Thyroid gland (tissue), 4 donors: ENCODE measurements around the gene CXCL16. TPM values are rescaled to one million over a fixed set of nuclear protein-coding genes. Genes with fewer than 3 reads are reported as not detected.

Source experiments
- DNase-seq, 2 donors: peaks; one replicate each; pipeline ENCODE4 v3.0.0-alpha.2; 2019
- H3K27ac ChIP-seq, 3 donors: fragments of 200-600 bp; sonication (generic); 1 replicate in 2 of 3; 2 replicates in 1 of 3; pipeline ENCODE4 v1.5.1; 2016 to 2019; ENCODE audit warnings: mild to moderate bottlenecking in 1 of 3, moderate library complexity in 1 of 3
- H3K27me3 ChIP-seq: fragments of 200-600 bp; sonication (generic); one replicate; pipeline ENCODE4 v1.5.1; 2019
- H3K36me3 ChIP-seq, 2 donors: fragments of 200-600 bp; sonication (generic); one replicate each; pipeline ENCODE4 v1.5.1; 2016 to 2019
- H3K4me1 ChIP-seq, 2 donors: fragments of 200-600 bp; sonication (generic); one replicate each; pipeline ENCODE4 v1.5.1; 2017 to 2019
- H3K4me3 ChIP-seq, 3 donors: fragments of 200-600 bp; sonication (generic); replicated peaks in 1 of 3; 1 replicate in 2 of 3; 2 replicates in 1 of 3; pipeline ENCODE4 v1.5.1; 2016; ENCODE audit warnings: mild to moderate bottlenecking in 1 of 3
- H3K9me3 ChIP-seq: fragments of 200-600 bp; sonication (generic); one replicate; pipeline ENCODE4 v1.5.1; 2017
- POLR2A ChIP-seq, 2 donors: fragments of 450-650 bp; IDR thresholded peaks; one replicate each; pipeline ENCODE4 v1.6.1; 2017; ENCODE audit warnings: antibody characterized with exemption in 2 of 2, mild to moderate bottlenecking in 2 of 2, moderate library complexity in 1 of 2
- WGBS, 2 donors: methylation state at CpG; one replicate each; pipeline ENCODE4 v1.1.5; 2017; 5-methylcytosine and 5-hydroxymethylcytosine counted together
- intact Hi-C: fragments of 100-400 bp; cut with DNase I; formaldehyde crosslinking; loops from one replicate; pipeline ENCODE4 v1.15.1; 2023
- total RNA-seq, 4 donors: library from RNA; depleted of rRNA; stranded (reverse); fragments of >200 nt; gene quantifications; one replicate each; pipeline ENCODE4 v1.2.3, GENCODE V29; 2016
- TF ChIP-seq, protein P1 (sequence below), 6 experiments: fragments of 200-600 bp in 3 of 6; fragments of 450-650 bp in 3 of 6; sonication (generic) in 3 of 6; IDR thresholded peaks; one replicate each; pipeline ENCODE4 v1.5.1; 2016 to 2019; ENCODE audit warnings: antibody characterized with exemption in 6 of 6, mild to moderate bottlenecking in 2 of 6, inconsistent platforms in 1 of 6, moderate library complexity in 1 of 6

CXCL16 gene, protein sequence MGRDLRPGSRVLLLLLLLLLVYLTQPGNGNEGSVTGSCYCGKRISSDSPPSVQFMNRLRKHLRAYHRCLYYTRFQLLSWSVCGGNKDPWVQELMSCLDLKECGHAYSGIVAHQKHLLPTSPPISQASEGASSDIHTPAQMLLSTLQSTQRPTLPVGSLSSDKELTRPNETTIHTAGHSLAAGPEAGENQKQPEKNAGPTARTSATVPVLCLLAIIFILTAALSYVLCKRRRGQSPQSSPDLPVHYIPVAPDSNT
- 10 to 100 TPM in 3 of 4 donors, 1 to 10 TPM in 1; 6.6 to 13.7 (median 12.8) TPM for total RNA-seq

DNA sequence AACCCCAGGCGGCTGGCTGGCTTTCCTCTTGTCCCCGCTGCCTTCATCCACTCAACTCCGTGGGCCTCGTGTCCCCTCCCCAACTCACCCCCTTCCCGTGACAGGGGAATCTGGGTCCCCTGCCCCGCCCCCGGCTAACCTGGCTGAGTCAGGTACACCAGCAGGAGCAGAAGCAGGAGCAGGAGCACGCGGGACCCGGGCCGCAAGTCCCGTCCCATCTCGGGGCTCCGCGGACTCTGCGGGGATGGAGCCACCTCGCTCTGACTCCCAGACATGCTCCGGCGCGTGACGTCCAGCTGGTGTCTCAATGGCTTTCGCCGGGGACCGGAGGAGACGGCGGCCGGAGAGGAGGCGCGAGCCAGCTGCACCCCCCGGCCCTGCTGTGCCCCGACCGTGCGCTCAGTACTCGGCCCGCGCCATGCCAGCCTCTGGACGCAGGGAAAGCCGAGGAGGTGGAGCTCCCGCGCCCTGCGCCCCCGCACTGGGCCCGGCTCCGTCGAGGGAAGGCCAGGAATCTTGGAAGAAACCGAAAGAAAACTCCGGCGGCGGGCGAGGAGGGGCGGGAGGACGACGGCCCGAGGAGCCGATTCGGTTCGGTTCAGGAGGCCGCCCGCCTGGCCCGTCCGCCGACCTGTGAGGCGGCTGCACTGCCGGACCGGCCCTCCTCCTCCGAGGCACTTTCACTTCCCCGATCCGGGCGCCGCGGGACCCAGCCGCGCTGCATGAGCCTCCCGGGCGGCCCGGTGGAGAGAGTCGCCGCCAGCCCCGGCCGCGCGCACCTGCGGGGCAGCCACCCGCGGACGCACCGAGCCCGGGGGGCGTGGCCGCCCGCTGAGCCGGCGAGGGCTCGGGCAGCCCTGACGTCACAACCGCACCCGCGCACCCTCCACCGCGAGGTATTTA lies at the start of gene CXCL16, which contains the start of gene ZMYND15:
Gene CXCL16 (minus strand): TSS at position 807 of the 903 bp plus-strand sequence. CDS start 589 bp downstream, at position 218.
Gene ZMYND15 (plus strand): TSS at position 712 of the 903 bp plus-strand sequence. CDS start 716 bp downstream, outside the sequence.
- Histone ChIP-seq H3K4me3 (peak within 1 kb of the TSS; percentile 50 to 83 (median 74)), H3K4me1 (peaks cover 8 to 9% of the 10 kb centered on the region in 2 donors), H3K27me3 (no peaks in the 10 kb centered on the region), H3K36me3 (no peaks in the 10 kb centered on the region), H3K27ac (peak within 1 kb of the TSS in 2 of 3 donors; percentile 34 to 42), H3K9me3 (no peaks in the 10 kb centered on the region)
- TF ChIP-seq, protein P1, sequence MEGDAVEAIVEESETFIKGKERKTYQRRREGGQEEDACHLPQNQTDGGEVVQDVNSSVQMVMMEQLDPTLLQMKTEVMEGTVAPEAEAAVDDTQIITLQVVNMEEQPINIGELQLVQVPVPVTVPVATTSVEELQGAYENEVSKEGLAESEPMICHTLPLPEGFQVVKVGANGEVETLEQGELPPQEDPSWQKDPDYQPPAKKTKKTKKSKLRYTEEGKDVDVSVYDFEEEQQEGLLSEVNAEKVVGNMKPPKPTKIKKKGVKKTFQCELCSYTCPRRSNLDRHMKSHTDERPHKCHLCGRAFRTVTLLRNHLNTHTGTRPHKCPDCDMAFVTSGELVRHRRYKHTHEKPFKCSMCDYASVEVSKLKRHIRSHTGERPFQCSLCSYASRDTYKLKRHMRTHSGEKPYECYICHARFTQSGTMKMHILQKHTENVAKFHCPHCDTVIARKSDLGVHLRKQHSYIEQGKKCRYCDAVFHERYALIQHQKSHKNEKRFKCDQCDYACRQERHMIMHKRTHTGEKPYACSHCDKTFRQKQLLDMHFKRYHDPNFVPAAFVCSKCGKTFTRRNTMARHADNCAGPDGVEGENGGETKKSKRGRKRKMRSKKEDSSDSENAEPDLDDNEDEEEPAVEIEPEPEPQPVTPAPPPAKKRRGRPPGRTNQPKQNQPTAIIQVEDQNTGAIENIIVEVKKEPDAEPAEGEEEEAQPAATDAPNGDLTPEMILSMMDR (IDR thresholded peaks at IDR 0.05): no peak
- TF ChIP-seq POLR2A (IDR thresholded peaks at IDR 0.05): peak in 1 of 2 donors; percentile 32
- intact Hi-C loops: loop anchor here (5.0 kb wide), 1 partner anchor 48 kb away; the partner anchor contains the start of genes GLTPD2 and VMO1
- DNase-seq: peak; percentile 65 to 69
- WGBS, 2 donors: 2 to 5% methylated on average over 7 to 8 of the region's 100 CpGs

DNA sequence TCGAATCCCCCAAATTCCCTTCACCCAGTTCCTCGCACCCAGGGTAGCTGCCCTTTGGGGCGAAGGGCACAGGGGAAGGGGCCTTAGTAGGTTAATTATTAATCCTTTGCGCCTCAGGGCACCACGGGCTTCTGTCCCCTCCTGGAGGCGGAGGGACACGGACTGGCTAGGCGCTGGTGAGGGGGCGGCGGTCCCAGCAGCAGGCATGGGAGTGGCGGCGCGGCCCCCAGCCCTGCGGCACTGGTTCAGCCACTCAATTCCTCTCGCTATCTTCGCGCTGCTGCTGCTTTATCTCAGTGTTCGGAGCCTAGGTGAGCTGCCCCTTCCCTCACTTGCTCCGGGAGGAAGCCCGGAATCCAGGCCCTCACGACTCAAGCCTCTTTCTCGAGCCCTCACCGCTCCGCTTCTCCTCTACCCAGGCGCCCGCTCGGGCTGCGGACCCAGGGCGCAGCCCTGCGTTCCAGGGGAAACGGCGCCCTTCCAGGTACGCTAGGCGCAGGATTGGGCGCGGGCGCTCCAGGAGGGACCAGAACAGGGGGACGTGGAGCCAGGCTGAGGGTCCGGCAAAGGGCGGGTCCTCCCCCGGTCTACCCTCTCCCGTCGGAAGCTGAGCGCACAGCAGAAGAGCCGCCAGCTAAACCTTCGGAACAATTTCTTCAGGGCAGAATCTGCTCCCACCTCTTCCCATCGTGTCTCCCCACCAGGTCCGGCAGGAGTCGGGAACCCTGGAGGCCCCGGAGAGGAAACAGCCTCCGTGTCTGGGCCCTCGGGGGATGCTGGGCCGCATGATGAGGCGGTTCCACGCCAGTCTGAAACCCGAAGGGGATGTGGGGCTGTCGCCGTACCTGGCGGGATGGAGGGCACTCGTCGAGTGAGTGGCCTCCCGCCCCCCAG lies 49.3 kb upstream of the CXCL16 start, which contains the start of gene GLTPD2:
Gene GLTPD2 (plus strand): TSS at position 158 of the 894 bp plus-strand sequence. CDS start 48 bp downstream, at position 206.
- TF ChIP-seq, protein P1 (IDR thresholded peaks at IDR 0.05): no peak
- TF ChIP-seq POLR2A (IDR thresholded peaks at IDR 0.05): no peak
- 30 to 34% methylated on average over 24 to 48 of the region's 62 CpGs for WGBS, 2 donors
- Histone ChIP-seq H3K4me3 (peak within 1 kb of the TSS; percentile 40 to 63 (median 59)), H3K4me1 (peaks cover 15 to 30% of the 10 kb centered on the region in 2 donors), H3K9me3 (no peaks in the 10 kb centered on the region), H3K27ac (peak within 1 kb of the TSS; percentile 83 to 95 (median 85)), H3K36me3 (no peaks in the 10 kb centered on the region), H3K27me3 (peaks cover 3% of the 10 kb centered on the region)
- DNase-seq: no peak
- intact Hi-C loops: loop anchor here (5.0 kb wide), 1 partner anchor 47 kb away; no protein-coding TSS in a partner anchor

DNA sequence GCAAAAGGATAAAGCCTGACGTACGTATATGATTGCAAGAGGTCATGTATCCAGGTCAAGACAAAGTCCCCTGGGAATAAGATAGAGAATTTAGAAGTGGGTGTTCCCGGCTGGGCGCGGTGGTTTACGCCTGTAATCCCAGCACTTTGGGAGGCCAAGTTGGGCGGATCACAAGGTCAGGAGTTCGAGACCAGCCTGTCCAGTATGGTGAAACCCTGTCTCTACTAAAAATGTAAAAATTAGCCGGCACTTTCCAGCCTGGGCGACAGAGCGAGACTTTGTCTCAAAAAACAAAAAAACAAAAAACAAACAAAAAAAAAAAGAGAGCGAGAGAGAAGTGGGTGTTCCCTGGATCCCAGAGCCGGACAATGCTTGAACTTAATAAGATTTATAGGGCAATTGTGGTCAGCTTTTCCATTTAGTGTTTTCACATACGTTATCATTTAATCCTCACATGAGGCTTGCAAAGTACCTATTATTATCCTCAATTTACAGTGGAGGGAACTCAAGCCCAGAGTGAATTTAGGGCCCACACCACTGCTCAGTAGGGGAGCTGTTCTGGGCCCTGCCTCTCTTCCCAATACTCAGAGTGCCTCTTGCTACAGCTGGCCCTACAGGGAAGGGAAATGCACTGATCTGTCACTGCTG lies 48.6 kb upstream of the CXCL16 start:
- no peaks in the 10 kb centered on the region for H3K9me3 ChIP-seq
- intact Hi-C loops: loop anchor here (5.0 kb wide), 1 partner anchor 46 kb away; no protein-coding TSS in a partner anchor
- peaks cover 15 to 30% of the 10 kb centered on the region in 2 donors for H3K4me1 ChIP-seq
- H3K36me3 ChIP-seq: no peaks in the 10 kb centered on the region
- DNase-seq: no peak
- peaks cover 3% of the 10 kb centered on the region for H3K27me3 ChIP-seq
- TF ChIP-seq, protein P1 (IDR thresholded peaks at IDR 0.05): no peak
- TF ChIP-seq POLR2A (IDR thresholded peaks at IDR 0.05): no peak
- WGBS, 2 donors: 84 to 89% methylated on average over 14 of the region's 14 CpGs
- H3K27ac ChIP-seq: no peak overlapping the region
- no peak overlapping the region for H3K4me3 ChIP-seq

DNA sequence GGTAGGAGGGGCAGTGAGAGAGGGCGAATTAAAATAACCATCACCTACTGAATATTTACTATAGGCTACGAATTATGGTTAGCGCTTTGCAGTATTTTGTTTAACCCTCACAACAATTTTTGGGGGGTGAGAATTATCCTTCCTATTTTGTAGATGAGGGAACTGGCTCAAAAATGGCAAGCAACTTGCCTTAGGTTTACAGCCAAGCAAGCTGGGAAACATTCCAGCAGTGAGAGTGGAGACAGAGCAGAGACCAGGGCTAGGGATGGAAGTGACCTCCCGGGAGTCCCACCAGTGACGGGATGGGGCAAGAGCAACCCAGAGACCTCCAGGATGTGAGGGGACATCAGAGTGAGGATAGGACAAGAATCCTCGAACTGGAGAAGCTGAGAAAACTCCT lies 46.8 kb upstream of the CXCL16 start:
- Histone ChIP-seq H3K27me3 (peaks cover 3% of the 10 kb centered on the region), H3K4me3 (no peak overlapping the region), H3K4me1 (peaks cover 15 to 30% of the 10 kb centered on the region in 2 donors), H3K27ac (no peak overlapping the region), H3K9me3 (no peaks in the 10 kb centered on the region), H3K36me3 (no peaks in the 10 kb centered on the region)
- TF ChIP-seq POLR2A (IDR thresholded peaks at IDR 0.05): no peak
- TF ChIP-seq, protein P1 (IDR thresholded peaks at IDR 0.05): no peak
- DNase-seq: no peak
- 10 to 15% methylated on average over 6 of the region's 6 CpGs for WGBS, 2 donors
- intact Hi-C loops: loop anchor here (5.0 kb wide), 1 partner anchor 44 kb away; no protein-coding TSS in a partner anchor
